ENCODE data around the gene LIMS4. TPM values are rescaled to one million over a fixed set of nuclear protein-coding genes. Genes with fewer than 3 reads are reported as not detected.
A peak's percentile ranks its signal among the peaks of the same experiment; 100 is the strongest.
"Not testable (repeated sequence)": the region's sequence is repeated elsewhere in the genome, so short reads cannot be mapped to it uniquely, and the experiment has no call there.

Gene LIMS4
- total RNA-seq, 2 experiments from 2014 or later: 0.88 to 1.1 TPM

DNA sequence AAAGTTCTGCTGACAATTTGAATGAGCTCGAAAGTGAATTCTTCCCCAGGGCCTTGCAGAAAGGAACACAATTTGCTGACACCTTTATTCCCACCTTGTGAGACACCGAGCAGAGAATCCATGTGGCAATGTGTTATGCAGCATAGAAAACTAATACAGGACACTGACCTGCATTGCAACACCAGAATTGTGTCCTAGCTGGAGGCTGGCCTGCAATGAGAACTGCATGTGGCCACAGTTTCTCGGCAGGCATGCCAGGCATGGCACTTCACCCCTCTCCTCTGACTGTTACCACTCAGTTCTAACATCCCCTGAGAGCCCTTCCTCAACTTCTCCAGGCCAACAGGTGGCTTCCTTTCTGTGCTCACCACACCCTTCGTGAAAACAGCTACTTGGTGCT is 46.9 kb downstream of the LIMS4 start:
- ATAC-seq (ENCODE audit: low read depth); H3K36me3 Mint-ChIP-seq; H3K9me3 Mint-ChIP-seq; H3K4me3 Mint-ChIP-seq; H3K4me1 Mint-ChIP-seq; DNase-seq; H3K27ac Mint-ChIP-seq; H3K27me3 Mint-ChIP-seq; POLR2A ChIA-PET: not testable (repeated sequence)

GRCh38 chr2:110424421-110424820 is 48.2 kb downstream of the LIMS4 start:
- H3K4me1 Mint-ChIP-seq; POLR2A ChIA-PET; H3K4me3 Mint-ChIP-seq; H3K9me3 Mint-ChIP-seq; ATAC-seq (ENCODE audit: low read depth); DNase-seq; H3K27me3 Mint-ChIP-seq; H3K36me3 Mint-ChIP-seq; H3K27ac Mint-ChIP-seq: not testable (repeated sequence)

DNA sequence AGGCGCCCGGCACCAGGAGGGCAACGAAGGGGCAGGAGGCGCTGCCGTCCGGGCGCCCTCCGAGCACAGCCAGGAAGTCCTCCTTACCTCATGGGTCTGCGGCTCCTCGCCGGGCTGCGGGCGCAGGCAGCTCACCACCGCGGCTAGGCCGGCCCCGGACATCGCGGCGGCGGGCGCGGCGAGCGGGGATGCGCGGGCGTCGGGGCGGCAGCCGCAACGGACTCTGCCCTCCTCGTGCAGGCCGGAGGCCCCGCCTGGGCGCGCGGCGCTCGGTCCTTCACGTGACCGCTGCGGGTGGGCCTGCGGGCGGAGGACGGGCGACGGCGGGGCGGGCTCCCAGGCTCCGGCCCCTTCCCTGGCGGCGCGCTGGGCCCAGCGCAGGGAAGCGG is 49.0 kb downstream of the LIMS4 start:
- H3K9me3 Mint-ChIP-seq, H3K4me3 Mint-ChIP-seq, H3K27me3 Mint-ChIP-seq, DNase-seq, POLR2A ChIA-PET, H3K36me3 Mint-ChIP-seq, H3K27ac Mint-ChIP-seq, H3K4me1 Mint-ChIP-seq: not testable (repeated sequence)
- ATAC-seq (ENCODE audit: low read depth): peak; percentile 39

DNA sequence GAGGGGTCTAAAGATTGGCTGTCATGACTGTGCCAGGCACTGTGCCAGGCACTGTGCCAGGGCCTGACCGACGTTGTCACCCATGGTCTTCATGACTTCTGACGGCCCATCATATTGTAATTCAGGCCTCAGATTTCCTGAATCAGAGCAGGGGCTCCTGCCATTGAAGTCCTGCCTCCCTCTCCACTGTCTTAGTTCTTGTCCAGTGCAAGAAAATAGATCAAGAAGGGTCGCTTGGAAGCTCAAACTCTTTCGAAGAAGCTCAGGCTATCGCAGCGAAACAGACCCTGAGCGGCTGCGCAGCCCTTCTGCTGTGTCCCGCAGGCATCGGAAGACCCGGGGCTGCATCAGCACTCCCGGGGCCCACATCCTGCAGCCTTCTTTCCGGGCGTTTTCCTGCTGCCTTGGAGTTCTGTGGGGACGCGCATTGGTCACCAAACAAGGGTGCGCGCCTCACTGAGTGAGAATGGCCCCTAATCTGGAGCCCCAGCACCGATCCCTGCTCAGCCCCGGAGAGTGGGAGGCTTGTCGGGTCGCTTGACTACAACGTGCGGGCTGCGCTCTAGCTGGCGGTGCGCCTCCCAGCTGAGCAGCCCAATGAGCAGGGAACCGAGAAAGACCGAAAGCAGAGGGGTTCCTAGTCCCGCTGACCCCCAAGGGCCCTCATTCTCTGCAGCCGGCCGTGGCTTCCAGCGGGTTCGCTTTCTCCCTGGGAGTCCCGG is 49.6 kb downstream of the LIMS4 start:
- H3K36me3 Mint-ChIP-seq, POLR2A ChIA-PET, H3K4me1 Mint-ChIP-seq, H3K4me3 Mint-ChIP-seq, H3K27ac Mint-ChIP-seq, H3K9me3 Mint-ChIP-seq, H3K27me3 Mint-ChIP-seq, DNase-seq: not testable (repeated sequence)
- ATAC-seq (ENCODE audit: low read depth): peak; percentile 22

- H3K4me3 Mint-ChIP-seq; DNase-seq; ATAC-seq (ENCODE audit: low read depth); H3K27me3 Mint-ChIP-seq; H3K36me3 Mint-ChIP-seq; POLR2A ChIA-PET; H3K4me1 Mint-ChIP-seq; H3K9me3 Mint-ChIP-seq; H3K27ac Mint-ChIP-seq: not testable (repeated sequence)
Observed at GRCh38 chr2:110420641-110421354, 51.8 kb downstream of the LIMS4 start.

DNA sequence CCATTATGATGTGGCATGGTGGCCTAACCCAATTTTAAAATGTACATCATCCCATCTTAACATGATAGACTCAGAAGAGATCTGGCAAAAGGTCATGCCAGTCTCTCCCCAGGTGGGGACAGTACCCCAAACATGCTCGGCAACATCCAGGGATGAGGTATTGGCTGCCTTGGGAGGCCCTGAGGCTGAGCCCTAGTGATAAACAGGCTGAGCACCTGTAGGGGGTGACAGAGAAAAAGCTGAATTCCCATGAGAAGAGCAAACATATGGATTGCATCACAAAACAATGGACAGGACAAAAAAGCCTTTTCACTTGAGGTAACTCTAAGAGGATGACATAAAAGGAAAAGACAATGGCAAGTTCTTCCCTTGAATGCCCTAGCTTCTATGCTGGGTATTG is 65.5 kb downstream of the LIMS4 start:
- ATAC-seq (ENCODE audit: low read depth); H3K4me3 Mint-ChIP-seq: not testable (repeated sequence)

GRCh38 chr2:110404988-110405387 is 67.6 kb downstream of the LIMS4 start:
- H3K27me3 Mint-ChIP-seq; H3K36me3 Mint-ChIP-seq; H3K4me1 Mint-ChIP-seq; DNase-seq; H3K9me3 Mint-ChIP-seq; H3K4me3 Mint-ChIP-seq; H3K27ac Mint-ChIP-seq; POLR2A ChIA-PET; ATAC-seq (ENCODE audit: low read depth): not testable (repeated sequence)

More for the DNA sequence above, 65.5 kb downstream of the LIMS4 start:
- H3K27ac Mint-ChIP-seq, DNase-seq, H3K4me1 Mint-ChIP-seq, H3K36me3 Mint-ChIP-seq, H3K9me3 Mint-ChIP-seq, H3K27me3 Mint-ChIP-seq, POLR2A ChIA-PET: not testable (repeated sequence)

GRCh38 chr2:110404246-110404645 is 68.4 kb downstream of the LIMS4 start:
- H3K36me3 Mint-ChIP-seq; H3K27ac Mint-ChIP-seq; H3K4me3 Mint-ChIP-seq; H3K27me3 Mint-ChIP-seq; DNase-seq; H3K4me1 Mint-ChIP-seq; ATAC-seq (ENCODE audit: low read depth); H3K9me3 Mint-ChIP-seq; POLR2A ChIA-PET: not testable (repeated sequence)

GRCh38 chr2:110401001-110401618 is 71.5 kb downstream of the LIMS4 start:
- H3K4me3 Mint-ChIP-seq, DNase-seq, H3K36me3 Mint-ChIP-seq, H3K4me1 Mint-ChIP-seq, POLR2A ChIA-PET, H3K9me3 Mint-ChIP-seq, H3K27ac Mint-ChIP-seq, H3K27me3 Mint-ChIP-seq: not testable (repeated sequence)
- peak; percentile 58 for ATAC-seq (ENCODE audit: low read depth)

DNA sequence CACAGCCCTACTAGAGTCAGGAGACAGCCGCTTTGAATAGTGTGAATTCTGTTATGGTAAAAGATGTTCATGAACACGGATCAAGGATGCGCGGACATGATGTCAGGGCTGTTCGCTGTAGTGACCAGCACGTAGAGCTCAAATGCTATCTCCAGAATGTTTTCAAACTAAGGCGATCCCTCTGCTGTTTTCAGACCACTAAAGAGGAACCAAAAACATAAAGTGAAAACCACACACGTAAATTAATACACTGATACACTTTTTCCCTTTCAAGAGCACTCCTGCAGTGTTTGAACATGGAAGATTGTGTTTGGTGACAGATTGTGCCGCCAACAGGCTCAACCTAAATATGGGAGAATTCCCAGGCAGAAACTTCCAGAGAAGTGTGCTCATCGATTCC is 73.2 kb downstream of the LIMS4 start:
- H3K27ac Mint-ChIP-seq; POLR2A ChIA-PET; H3K9me3 Mint-ChIP-seq; DNase-seq; ATAC-seq (ENCODE audit: low read depth); H3K36me3 Mint-ChIP-seq; H3K4me1 Mint-ChIP-seq; H3K27me3 Mint-ChIP-seq; H3K4me3 Mint-ChIP-seq: not testable (repeated sequence)

GRCh38 chr2:110395990-110396389 is 76.6 kb downstream of the LIMS4 start:
- H3K9me3 Mint-ChIP-seq; H3K27ac Mint-ChIP-seq; POLR2A ChIA-PET; H3K27me3 Mint-ChIP-seq; H3K4me3 Mint-ChIP-seq; ATAC-seq (ENCODE audit: low read depth); H3K4me1 Mint-ChIP-seq; DNase-seq; H3K36me3 Mint-ChIP-seq: not testable (repeated sequence)
